M059J (cell line): ENCODE data around the gene PLXNA4. TPM values are rescaled to one million over a fixed set of nuclear protein-coding genes. Genes with fewer than 3 reads are reported as not detected.

Experiments used
- DNase-seq: peaks from one replicate; pipeline ENCODE4 v3.0.0-alpha.2; 2012; ENCODE audit warnings: low read depth
- total RNA-seq: library from RNA; depleted of rRNA; stranded (reverse); fragments of >200 nt; shearing (Covaris generic); gene quantifications from 2 replicates; pipeline ENCODE4 v1.2.3, GENCODE V29; 2014

PLXNA4 gene
- total RNA-seq, 1 experiment from 2014 or later: 6.0 TPM

DNA sequence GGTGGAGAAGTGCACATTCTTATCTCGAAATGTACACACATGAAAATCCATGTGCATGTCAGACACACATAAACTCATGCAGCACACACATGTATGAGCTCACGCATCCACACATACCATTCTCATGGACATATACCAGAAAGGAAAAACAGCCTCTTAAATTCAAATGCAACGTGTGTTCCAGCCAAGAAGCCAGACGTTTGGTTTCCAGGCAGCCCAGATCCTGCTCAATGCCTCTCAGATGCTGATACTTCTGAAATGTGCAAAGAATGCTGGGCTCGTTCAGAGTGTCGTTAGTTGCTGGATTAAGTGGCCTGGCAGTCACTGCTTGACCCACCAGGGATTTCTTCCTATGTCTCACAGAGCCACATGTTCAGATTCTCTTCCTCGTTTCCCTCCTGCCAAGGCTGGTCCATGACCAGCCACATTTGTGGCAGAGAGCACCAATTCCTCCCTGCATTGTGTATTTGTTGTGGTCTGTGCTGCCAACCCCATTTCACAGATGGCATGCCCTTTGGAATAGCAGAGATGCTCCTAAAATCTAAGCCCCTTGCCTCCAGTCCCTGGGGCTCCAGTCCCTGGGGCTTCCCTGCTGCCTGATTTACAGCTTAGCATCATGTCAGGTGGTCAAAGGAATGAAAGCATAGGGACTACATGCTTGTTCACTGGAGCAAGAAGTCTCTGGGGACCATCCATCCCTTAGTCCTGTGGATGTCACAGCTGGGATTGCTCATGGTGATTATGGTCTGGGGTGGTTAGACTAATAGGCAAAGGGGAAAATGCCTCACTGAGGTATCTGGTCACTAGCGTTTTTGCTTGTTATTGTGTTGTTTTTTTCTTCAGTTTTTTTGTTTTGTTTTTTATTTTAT lies 426.6 kb downstream of the PLXNA4 start:
- DNase-seq: no peak

DNA sequence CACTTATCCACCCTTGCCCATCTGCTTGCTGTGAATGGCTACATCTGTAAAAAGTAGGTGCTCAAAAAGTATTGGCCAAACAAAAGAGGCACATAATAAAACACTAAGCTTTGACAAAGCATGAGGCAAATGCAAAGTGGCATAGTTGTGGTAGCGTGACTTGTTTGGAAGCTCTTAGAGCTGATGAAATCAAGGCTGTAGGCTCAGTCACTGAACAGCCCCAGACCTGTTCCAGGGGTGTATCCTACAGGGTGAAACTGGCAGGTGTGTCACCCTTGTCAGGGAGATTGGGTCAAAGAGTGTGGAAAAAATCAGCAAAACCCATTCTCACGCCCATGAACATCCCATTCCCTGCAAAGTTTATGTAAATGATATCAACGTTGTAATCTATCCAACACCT lies 427.4 kb downstream of the PLXNA4 start:
- DNase-seq: no peak

DNA sequence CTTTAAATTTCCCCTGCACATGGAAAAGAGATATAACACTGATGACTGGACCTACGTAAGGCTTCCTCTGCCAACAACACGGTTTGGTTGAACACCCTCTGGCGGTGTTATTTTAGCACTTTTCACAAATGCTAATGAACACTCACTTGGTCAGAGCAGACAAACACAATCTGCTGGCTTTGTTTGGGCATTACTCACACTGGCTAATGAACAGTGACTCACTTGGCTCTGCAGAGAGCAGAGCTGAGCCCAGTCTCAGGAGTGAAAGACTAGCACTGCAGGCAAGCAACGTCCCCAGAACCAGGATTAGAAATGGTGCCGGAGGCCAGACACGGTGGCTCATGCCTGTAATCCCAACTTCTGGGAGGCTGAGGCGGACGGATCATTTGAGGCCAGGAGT lies 430.8 kb downstream of the PLXNA4 start:
- DNase-seq: peak; percentile 96

DNA sequence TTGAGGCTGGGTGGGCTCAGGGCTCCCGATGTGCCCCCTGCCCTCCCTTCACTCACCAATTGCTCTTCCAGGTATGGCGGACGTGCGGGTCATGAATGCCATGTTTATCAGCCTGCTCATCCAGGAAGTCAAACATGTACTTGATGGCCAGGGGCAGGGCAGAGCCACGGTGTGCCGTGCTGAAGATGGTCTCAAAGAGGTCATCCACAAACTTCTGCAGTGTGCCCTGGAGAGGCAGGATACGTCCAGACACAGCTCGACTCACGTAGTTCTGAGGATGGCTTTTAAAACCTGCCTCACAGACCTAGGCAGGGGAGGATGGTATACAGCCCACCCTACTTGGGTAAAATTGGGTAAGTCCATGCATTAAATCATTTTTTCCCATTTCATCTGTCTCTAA lies 431.2 kb downstream of the PLXNA4 start:
- DNase-seq: no peak

DNA sequence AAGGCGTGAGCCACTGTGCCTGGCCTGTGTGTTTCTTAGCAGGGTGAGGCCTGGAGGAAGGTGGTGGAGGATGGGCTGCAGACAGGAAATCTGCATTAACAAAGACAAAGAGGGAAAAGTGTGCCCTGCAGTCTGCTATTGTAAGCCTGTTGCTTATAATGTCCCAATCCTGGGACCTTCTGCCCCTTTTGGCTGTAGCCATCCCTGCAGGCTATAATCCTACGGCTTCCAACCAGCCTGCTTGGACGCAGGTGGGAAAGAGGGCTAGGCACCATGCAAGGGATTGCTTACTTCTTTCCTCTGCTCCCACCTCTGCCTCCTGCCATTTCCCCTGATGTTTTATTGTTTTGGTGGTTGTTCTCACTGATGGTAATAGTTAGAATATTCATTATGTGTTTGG lies 434.3 kb downstream of the PLXNA4 start:
- no peak for DNase-seq

DNA sequence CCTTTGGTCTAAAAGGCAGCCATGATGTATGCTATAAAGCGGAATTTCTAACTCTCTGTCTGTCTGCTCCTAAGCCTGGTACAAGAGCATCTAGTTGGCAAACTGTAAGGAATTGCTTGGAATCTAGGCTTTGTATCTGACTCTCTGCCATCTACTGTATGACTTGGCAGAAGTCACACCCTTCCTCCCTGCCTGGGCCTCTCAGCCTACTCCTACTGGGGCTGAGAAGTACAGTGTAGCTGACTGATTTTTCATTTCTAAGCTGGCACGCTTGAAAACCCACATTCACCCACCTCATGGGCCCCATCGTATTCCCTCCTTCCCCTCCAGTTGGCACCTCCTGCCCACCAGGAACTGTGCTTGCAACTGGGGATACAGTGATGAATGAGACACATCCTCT lies 435.2 kb downstream of the PLXNA4 start:
- no peak for DNase-seq

DNA sequence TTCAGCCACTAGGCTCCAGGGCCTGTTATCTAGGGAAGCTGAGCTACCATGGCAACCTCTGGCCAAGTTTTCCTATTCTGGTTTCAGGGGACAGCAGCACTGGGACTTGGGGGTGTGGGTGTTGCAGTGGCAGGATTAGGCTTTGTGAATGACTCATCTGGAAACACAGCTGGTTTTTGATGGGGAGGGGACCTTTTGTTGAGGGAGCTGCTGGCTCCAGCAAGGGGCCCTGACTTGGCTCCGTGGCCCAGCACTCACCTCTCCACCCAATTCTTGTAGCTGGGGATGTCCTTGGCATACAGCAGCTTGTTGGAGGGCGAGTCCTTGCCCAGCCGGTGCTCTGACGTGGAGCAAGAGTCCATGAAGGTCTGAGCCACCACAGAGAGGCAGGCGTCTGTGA lies 435.9 kb downstream of the PLXNA4 start:
- peak; percentile 50 for DNase-seq

DNA sequence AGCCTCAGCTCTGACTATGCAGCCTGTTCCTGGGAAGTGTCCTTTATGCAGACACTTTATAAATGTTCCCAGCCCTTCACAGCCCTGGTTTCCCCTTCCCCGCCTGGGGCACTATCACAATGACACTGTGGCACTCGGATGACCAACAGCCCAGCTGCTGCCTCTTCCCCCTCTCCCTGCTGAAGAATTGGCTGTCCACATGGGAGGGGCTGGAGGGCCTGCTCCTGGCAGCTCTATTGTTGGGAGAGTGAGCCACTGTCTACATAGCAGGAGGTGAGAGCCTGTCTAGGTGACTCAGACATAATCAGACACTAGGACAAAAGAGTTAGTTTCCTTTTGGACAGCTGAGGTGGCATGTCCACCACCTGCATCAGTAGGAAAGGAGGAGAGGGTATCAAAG lies 437.5 kb downstream of the PLXNA4 start:
- peak; percentile 73 for DNase-seq

DNA sequence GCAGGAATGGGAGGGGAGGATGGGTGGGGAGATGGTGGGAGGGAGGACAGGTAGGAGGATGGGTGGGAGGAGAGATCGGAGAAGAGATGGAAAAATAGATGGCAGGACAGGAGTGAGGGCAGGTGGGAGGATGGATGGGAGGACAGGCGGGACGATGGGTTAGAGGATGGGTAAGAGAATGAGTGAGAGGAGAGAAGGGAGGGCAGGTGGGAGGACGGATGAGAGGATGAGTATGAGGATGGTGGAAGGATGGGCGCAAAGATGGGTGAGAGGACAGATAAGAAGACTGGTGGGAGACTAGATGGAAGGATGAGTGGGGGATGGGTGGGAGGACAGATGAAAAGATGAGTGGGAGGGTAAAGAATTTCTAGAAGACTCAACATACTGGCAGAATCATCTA lies 438.6 kb downstream of the PLXNA4 start:
- no peak for DNase-seq

DNA sequence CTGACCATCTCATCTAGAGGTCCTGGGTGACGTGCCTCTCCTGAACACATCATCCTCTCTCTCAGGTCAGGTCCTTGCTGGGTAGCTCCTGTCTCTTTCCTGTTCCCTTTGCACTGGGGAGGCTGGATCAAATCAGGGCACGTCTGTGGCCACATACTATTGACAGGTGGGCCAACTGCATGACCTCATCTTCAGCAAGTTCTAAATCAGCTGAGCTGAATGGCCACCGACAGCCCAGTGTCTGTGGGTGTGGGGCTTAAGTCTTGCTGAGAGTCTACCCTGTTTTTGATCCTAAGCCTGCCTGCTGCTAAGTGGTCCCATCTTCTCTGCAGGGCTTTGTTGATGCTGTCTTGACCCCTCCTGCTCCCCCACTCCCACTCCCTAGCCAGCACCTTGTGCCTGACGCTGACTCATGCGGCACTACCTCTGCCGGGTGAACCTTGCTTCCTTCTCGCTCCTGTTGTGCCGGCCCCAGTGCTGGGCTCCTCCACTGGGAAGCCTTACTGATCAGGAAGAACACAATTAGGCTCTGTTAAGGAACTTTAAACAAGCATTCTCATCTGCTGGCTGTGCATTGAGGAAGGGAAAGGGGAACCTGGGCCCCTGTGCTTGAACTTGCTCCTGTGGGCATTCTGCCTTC lies 440.4 kb downstream of the PLXNA4 start:
- DNase-seq: no peak

DNA sequence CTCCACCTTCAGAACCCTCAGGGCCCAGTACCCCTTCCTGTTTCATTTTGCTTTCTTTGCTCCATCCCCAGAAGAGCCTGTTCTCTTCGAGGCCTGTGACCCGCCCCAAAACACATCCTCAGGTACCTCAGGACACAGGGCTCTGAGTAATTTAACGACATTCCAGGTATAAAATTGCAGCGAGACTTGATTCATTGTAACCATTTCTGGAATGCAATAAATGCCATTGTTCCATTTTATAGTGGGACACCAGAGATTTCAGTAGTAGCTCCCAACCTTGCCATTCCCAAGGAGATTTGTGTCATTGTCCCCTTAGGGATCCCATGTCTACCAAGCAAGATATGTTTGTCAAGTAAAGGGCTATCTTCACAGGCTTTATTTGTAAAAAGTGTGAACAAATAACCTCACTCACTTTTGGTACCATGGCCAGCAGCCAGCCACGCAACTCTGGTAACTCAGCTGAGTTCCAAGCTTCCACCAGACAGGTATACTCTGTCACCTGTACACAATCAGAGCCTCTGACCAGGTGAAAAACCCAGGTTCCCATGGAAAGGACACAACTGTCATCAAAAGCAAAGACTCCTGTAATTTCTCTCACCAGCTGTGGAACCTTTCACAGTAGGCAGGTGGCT lies 441.3 kb downstream of the PLXNA4 start:
- DNase-seq: no peak

DNA sequence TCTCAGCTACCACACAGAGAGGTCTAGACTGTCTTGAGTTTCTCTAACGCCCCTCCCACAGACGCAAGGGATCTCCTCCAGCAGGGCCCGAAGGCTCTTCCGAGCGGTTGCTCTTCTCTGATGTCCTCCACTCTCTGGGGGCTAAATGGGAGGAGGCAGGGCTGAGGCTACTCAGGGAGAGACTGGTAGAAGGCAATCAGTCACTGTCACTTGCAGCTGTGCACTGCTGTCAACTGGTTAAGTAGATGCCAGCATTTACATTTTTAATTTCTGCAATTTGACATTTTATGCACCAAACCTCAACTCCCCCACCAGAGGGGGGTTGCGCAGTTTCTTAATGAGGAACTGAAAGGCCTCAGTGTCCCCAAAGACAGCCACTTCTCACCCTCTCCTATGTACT lies 442.8 kb downstream of the PLXNA4 start:
- no peak for DNase-seq

DNA sequence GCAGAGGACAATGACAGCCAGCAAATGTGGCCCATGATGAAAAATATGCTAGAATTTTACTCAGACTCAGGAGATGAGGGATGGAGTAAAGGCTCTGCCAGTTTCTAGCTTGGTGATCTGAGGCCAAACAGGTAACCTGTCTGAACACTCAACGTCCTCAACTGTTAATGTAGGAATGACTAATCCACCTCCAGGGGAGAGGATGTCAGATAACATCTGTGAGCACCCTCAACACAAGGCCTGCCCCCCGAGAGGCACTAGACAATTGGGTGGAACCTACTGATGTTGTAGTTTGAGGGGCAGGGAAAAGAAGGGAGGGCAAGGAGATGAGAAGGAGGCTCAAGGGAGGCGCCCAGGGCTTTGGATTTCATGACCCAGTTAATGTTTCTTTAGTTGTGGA lies 445.1 kb downstream of the PLXNA4 start:
- peak; percentile 78 for DNase-seq

DNA sequence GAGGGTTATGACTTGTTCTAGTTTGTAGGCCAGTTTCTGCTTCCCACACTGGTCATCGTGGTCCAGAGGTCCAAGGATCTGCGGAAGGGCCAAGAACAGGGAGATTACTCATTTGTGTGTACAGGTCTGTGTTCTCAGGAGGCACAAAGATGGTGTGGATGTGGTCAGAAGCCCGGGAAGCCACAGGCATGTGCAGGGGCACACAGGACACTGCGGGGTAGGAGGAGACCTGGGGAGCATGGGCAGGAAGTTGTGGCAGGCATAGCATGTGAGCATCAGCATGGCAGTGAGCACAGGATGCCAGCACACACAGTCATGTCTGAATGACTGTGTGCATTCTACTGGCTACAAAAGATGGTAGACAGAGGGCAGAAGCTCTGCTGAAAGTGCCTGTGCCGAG lies 445.8 kb downstream of the PLXNA4 start:
- peak; percentile 94 for DNase-seq

DNA sequence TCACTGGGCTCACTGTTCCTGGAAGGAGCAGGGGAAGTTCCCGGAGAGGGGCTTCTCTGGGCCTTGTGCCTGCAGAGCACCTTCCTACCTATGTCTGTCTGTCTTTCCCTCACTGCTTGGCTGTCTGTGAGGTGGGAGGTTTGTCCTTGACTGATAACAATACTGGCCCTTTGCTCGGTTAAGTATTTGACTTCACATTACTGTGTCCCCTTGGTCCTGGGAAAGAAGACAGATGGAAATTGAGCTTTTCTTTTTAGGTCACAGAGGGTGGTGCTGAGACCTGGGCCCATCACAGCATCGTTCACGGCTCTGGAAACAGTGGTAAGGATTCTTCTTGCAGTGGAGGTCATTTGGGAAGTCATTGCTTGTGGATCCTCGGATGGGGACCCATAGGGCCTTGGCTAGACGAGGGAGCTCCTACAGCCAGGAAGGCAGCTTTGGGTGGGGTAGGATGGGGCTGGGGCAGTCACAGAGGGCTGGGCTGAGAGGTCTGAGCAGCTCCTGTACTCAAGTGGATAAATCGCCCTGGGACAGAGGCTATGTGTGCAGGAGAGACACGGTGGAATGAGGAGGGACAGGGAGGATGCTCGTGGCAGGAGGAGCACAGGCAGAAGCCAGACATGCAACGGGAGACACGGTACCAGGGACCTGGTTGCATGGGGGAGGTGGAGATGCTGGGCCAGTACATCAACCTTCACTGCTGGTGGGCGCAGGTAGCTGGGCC lies 450.2 kb downstream of the PLXNA4 start:
- DNase-seq: no peak

DNA sequence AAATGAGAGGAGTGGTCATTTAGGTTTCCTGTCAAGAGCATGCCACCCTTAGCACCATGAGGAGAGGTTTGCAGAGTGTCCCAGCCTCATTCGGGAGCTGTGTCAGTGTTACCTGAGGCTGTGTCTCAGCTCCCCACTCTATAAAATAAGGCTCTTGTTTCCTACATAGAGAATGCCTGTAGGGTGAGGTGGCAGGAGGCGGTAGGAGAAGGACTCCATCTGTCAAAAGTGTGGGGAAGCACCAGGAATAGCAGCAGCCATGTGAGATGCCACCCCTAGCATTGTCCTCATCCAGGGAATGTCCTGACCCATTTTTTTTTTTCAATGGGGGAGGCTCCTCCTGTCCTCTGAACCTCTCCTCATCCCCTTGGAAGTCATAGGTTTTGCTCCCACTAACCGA lies 451.2 kb downstream of the PLXNA4 start:
- peak; percentile 63 for DNase-seq

DNA sequence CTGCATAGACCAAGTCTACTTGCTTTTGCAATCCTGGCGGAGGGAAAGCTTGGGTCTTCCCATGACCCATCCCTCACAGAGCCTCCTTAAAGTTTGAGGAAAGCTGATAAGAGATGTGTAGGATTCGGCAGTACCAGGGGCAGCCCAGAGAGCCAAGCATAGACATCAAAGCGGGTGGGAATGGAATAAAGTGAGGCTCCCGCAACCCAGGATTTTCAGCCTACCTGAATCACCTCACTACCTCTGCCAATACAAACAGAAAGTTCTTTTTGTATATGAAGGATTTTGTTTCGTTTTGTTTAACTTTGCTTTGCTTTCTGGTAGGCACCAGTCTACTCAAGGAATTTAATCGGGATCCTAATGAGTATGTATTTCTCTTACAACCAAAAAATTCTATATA lies 451.7 kb downstream of the PLXNA4 start:
- no peak for DNase-seq

DNA sequence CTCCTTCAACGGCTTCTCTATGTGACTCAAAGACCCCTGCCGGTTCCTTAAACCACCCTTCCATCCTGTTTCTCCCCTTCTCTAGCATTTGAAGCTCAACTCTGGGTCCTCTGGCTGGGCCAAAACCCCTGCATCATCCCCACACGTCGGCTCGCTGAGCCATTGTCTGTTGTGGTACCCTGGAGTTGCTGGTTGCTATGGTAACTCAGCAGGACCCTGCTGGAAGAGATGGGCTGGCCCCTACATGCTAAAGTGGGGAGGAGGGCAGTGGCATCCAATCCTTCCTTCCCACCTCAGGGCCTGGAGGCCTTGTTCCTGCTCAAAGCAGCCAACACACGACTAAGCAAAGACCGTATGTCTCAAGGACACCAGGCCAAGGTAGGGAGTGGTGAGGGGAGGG lies 452.5 kb downstream of the PLXNA4 start:
- no peak for DNase-seq

DNA sequence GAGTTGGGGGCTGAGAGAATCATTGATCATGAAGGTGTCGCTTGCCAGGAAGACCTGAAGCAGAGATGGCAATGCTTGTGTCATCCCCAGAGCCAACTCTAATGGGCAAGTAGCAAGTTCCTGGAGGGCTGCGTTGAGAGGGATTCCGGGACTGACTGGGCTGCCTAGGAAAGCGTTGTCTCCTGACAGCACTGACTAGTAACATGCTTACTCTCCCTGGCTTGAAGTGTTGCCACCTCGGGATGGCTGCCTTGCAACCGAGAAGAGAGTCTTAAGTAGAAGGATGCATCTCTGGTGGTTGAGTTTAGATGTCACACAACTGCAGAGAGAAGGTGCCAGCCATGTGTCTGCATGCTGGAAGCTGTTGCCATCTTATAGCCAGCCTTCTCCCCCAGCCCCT lies 453.4 kb downstream of the PLXNA4 start:
- DNase-seq: no peak

DNA sequence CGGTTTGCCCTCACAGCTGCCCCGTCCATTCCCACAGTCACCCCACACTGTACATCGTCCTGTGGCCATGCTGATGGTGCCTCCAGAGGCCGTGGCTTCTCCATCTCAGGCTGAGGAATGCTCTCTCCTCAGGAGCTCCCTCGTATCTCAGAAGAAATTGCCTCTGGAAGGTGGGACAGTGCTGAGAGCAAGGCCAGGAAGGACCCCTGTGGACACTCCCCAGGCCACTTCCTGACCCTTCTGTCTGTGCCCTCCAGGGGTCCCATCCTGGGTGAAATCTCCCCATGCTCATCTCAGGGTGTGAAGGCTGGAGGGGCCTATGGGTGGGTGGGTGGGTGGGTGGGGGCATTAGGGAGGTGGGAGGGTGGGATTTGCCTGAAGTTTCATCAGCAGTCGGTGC lies 454.3 kb downstream of the PLXNA4 start:
- no peak for DNase-seq

DNA sequence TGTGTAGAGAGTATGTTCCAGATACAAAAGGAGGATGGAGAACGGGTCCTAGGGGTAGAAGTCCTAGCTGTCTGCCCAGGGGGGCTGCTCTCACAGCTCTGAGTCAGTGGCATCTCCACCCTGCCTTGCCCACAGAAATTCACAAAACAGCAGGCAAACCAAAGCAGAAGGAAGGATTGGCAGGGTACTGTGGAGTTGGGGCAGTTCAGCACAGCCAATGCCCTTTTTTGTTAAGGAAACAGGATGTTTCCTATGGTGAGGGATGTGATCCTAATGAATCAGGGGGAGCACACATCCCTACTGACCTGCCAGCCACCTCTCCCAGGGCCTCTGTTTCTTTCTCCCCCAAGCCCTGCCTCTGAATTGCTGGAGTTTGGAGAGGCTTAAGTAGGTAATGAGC lies 457.6 kb downstream of the PLXNA4 start:
- DNase-seq: peak; percentile 40

DNA sequence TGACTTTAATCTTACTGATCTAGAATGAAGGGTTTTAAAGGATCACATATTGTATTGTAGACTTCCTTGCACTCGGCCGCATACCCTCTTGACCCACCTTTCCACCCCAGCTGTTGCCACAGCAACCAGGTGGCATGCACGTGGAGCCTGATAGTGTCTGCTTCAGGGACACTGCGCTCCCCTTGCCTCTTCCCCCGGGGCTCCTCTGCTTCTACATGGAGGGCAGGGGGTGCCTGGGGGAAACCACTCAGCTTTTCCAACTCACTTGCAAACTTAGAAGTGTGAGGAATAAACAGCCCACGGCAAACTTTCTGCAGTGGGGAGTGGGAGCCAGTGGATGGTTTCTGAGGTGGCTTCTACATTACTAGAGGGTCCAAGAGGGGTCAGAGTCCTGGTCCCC lies 458.6 kb downstream of the PLXNA4 start:
- DNase-seq: no peak
